Measurements from ENCODE around the gene MAP2K5.

MAP2K5 gene

DNA sequence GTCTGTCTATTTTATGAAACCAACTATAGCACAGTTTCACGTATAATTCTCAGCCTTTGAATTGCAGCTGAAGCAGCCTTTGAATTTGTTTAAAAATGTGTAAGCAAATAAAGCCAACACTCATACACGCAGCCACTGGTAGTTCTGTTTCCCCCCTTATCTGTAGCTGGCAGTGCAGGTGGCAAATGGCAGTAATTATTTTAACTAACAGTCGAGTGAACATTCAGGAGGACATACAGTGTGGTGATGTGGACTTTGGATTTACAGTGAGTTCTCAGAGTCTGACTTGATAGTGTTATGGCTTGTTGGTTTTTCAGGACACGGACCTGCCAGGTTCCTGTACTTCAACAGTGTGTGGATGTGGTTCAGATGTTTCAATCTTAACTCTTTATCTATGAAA lies 218.8 kb downstream of the MAP2K5 start:
- TF ChIP-seq, protein P1, sequence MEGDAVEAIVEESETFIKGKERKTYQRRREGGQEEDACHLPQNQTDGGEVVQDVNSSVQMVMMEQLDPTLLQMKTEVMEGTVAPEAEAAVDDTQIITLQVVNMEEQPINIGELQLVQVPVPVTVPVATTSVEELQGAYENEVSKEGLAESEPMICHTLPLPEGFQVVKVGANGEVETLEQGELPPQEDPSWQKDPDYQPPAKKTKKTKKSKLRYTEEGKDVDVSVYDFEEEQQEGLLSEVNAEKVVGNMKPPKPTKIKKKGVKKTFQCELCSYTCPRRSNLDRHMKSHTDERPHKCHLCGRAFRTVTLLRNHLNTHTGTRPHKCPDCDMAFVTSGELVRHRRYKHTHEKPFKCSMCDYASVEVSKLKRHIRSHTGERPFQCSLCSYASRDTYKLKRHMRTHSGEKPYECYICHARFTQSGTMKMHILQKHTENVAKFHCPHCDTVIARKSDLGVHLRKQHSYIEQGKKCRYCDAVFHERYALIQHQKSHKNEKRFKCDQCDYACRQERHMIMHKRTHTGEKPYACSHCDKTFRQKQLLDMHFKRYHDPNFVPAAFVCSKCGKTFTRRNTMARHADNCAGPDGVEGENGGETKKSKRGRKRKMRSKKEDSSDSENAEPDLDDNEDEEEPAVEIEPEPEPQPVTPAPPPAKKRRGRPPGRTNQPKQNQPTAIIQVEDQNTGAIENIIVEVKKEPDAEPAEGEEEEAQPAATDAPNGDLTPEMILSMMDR (conservative IDR thresholded peaks at IDR 0.05; ENCODE audit: control insufficient read depth, insufficient read depth, low read depth, low read length): no peak
- no peak for DNase-seq (ENCODE audit: low read depth)
- no peak overlapping the region for H3K4me3 ChIP-seq (ENCODE audit: control insufficient read depth, low read depth, low read length)

DNA sequence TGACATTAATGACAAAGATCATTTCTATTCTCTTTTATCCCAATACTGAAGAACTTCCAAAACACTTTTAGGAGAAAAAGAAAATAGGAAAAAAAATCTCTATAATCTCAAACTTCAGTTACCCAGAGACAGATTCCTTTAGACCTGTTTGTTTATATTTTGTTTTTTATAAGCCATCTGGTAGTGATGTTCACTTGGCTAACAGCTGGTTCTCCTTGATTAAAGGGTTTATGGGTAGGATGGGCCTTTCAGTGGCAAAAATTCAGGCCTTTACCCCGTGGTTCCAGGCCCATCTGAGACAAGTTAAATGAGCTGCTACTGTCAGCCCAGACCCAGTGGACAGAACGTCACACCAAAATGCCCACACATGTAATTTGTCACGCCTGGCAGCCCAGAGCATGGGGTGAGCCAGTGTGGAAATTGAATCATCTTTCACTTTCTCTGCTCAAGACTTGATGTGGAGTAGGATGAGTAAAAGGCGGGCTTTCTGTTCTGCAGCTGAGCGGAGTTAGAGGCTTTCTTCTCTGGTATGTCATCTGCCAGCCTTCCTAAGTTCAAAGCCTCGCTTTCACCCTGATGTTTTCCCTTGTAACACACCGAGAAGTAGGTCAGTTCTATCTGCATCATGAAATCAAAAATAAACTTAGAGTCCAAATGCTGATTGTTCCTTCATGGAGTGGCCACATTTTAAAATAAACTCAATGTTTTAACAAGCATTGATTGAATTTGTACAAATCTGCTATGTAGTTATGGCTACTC lies 220.3 kb downstream of the MAP2K5 start:
- DNase-seq (ENCODE audit: low read depth): peak; percentile 50
- H3K4me3 ChIP-seq (ENCODE audit: control insufficient read depth, low read depth, low read length): no peak overlapping the region
- TF ChIP-seq, protein P1 (conservative IDR thresholded peaks at IDR 0.05; ENCODE audit: control insufficient read depth, insufficient read depth, low read depth, low read length): no peak

DNA sequence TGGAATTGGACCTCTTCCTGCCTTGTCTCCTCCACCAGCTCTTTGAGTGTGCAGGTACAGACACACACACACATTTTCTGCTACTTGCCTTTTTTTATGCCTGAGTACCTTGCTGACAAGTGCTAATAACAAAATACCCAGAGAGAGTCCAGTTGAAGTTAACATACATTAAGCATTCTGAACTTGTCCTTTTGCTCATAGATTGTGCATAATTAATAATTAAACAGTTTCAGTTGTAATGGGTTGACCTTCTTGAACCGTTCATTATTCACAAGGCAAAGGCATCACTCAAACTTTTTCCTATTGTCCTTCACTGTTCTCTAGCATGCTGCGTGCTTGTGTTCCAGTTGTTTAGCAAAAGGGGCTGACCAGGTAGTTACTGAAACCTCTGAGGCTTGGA lies 223.2 kb downstream of the MAP2K5 start:
- DNase-seq (ENCODE audit: low read depth): no peak
- H3K4me3 ChIP-seq (ENCODE audit: control insufficient read depth, low read depth, low read length): no peak overlapping the region
- TF ChIP-seq, protein P1 (conservative IDR thresholded peaks at IDR 0.05; ENCODE audit: control insufficient read depth, insufficient read depth, low read depth, low read length): no peak

DNA sequence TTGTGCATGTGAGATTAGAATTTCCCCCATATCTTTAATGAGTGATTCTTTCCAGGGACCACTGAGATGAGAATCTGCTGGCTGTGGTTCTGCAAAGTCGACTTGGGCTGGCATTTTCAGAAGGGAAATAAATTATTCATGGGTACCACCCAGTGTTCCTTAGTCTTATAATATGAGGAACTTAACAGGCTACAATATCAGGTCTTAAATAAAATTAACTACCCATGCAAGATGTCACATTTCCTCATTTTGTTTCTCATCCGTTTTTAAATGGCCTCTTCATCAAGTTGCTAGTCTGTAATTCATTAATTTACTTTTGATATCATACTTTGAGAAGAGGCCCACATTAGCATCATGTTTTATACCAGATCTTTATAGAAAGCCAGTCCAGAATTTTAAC lies 224.5 kb downstream of the MAP2K5 start:
- DNase-seq (ENCODE audit: low read depth): no peak
- H3K4me3 ChIP-seq (ENCODE audit: control insufficient read depth, low read depth, low read length): no peak overlapping the region
- TF ChIP-seq, protein P1 (conservative IDR thresholded peaks at IDR 0.05; ENCODE audit: control insufficient read depth, insufficient read depth, low read depth, low read length): no peak

DNA sequence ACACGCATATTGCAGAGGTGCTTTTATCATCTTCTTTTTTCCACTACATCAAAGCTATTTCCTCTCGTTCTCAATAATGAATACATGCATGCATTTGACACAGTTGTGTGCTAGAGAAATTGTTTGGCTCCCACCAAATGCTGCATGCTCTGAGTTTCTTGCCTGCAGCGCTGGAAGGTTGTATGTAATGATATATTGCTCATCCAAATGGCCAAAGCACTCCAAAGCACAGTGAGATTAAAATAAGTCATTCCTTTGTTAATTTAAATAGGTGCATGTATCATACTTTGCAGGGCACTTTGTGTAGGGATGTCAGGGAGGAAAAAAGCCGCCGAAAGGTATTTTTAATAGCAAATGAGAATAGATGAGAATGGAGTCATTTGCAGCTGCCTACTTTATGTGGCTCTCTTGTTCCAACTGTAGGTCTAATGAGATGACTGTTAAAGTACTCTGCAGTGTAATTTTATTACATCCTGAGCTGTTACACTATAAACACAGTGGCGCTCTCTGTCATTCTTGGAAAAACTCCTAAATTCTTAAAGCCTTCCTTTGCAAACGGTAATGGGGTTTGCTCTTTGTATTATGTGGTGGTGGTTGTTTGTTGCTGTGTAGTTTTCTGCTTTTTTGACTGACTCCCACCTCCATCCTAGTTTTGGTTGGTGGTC lies 225.9 kb downstream of the MAP2K5 start:
- TF ChIP-seq, protein P1 (conservative IDR thresholded peaks at IDR 0.05; ENCODE audit: control insufficient read depth, insufficient read depth, low read depth, low read length): no peak
- H3K4me3 ChIP-seq (ENCODE audit: control insufficient read depth, low read depth, low read length): no peak overlapping the region
- DNase-seq (ENCODE audit: low read depth): no peak

DNA sequence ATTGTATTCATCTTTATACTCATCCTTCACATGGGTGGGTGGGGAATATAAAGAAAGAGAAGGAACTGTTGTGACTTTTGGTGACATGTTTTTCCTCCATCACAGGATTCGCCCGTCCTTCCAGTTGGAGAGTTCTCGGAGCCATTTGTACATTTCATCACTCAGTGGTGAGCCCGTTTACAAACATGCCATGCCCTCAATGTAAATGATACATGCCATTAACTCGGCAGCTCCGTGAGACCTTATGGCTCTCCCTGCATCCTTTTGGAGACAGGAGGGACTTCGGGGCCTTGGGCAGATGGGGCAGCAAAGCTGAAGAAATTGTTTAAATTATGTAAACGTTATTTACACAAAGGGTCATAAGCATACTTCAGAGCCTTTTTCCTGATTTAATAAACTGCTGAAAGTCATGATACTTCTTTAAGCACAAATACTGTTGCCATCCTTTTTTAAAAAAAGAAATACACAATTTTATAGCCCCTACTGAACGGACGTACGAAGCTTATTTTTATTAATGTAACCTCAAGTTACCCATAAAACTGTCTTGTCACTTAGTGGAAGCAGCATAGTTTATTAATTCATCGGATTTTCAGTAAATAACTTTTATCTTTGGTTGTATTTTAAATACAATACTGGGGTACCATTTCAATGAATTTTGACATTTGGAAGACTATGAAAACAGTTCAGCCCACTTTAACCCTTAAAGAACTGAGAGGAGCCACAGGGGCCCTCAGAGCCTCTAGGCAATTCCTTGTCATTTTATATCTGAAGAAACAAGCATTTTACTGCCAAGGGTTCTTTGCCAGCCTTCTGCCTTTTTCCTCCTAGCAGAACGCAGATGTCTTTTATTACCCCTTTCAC lies 227.2 kb downstream of the MAP2K5 start:
- H3K4me3 ChIP-seq (ENCODE audit: control insufficient read depth, low read depth, low read length): no peak overlapping the region
- TF ChIP-seq, protein P1 (conservative IDR thresholded peaks at IDR 0.05; ENCODE audit: control insufficient read depth, insufficient read depth, low read depth, low read length): no peak
- DNase-seq (ENCODE audit: low read depth): no peak

Measured in fibroblast of mammary gland (primary cell).